H1 (cell line): Measurements from ENCODE around the gene TSPAN32. TPM values are rescaled to one million over a fixed set of nuclear protein-coding genes. Genes with fewer than 3 reads are reported as not detected.

Experiments
- CTCF ChIA-PET: fragments of 300-600 bp; sonication (Branson Sonifier 250); formaldehyde crosslinking; loops from one replicate; lab custom pipeline; 2021; ENCODE audit not compliant: partially characterized antibody; lab: Charles Lee
- POLR2A ChIA-PET: fragments of 300-600 bp; sonication (Branson Sonifier 250); formaldehyde crosslinking; loops from one replicate; lab custom pipeline; 2021; ENCODE audit warnings: inconsistent platforms; ENCODE audit not compliant: partially characterized antibody; lab: Charles Lee
- DNase-seq, 2 experiments: peaks; one replicate each; pipeline versions ENCODE4 v3.0.0 to v3.0.0-alpha.2; 2010 to 2022; ENCODE audit warnings: low spot score in 2 of 2, low read depth in 1 of 2, mixed read lengths in 1 of 2
- FAIRE-seq: peaks from 2 replicates; lab custom pipeline; 2011; peaks lifted over from hg19 to GRCh38; lab: Jason Lieb, UNC
- H2AFZ ChIP-seq: 2 replicates; pipeline ENCODE4 v1.8.1; 2012; ENCODE audit warnings: low read length, inconsistent platforms
- H2AK5ac ChIP-seq: 2 replicates; pipeline ENCODE4 v1.6.1; 2013; ENCODE audit warnings: low read depth, low read length
- H2BK120ac ChIP-seq: replicated peaks from 2 replicates; pipeline ENCODE3; 2013; ENCODE audit warnings: low read depth, low read length, inconsistent platforms
- H2BK12ac ChIP-seq: 2 replicates; pipeline ENCODE4 v1.6.1; 2013; ENCODE audit warnings: low read depth, low read length
- H2BK15ac ChIP-seq: 2 replicates; pipeline ENCODE4 v1.6.1; 2013; ENCODE audit warnings: low read length
- H2BK20ac ChIP-seq: 2 replicates; pipeline ENCODE4 v1.6.1; 2013; ENCODE audit warnings: low read length
- H2BK5ac ChIP-seq: 2 replicates; pipeline ENCODE4 v1.6.1; 2013; ENCODE audit warnings: low read depth, low read length
- H3K14ac ChIP-seq: 2 replicates; pipeline ENCODE4 v1.6.1; 2013; ENCODE audit warnings: inconsistent platforms; ENCODE audit not compliant: insufficient read length
- H3K18ac ChIP-seq: 2 replicates; pipeline ENCODE4 v1.6.1; 2013; ENCODE audit warnings: low read length; ENCODE audit errors: extremely low read depth
- H3K23ac ChIP-seq: 2 replicates; pipeline ENCODE4 v1.6.1; 2013; ENCODE audit warnings: inconsistent platforms; ENCODE audit not compliant: insufficient read length
- H3K23me2 ChIP-seq: 2 replicates; pipeline ENCODE4 v1.6.1; 2013; ENCODE audit warnings: low read depth, low read length
- H3K27ac ChIP-seq: 2 replicates; pipeline ENCODE4 v1.6.1; 2011; ENCODE audit warnings: low read depth, low read length, inconsistent platforms
- H3K27me3 ChIP-seq, 4 experiments: replicated peaks in 1 of 4; 1 replicate in 1 of 4; 2 replicates in 3 of 4; pipeline versions ENCODE4 v1.6.1 to v1.8.1; 2011 to 2013; ENCODE audit warnings: low read length in 3 of 4, mild to moderate bottlenecking in 3 of 4, inconsistent platforms in 2 of 4, mixed read lengths in 2 of 4, moderate library complexity in 1 of 4; ENCODE audit not compliant: control insufficient read depth in 3 of 4, insufficient read depth in 3 of 4; ENCODE audit errors: extremely low read depth in 1 of 4
- H3K36me3 ChIP-seq, 4 experiments: 2 replicates each; pipeline versions ENCODE4 v1.6.1 to v1.8.1; 2011 to 2013; ENCODE audit warnings: mild to moderate bottlenecking in 4 of 4, low read length in 3 of 4, moderate library complexity in 2 of 4, control low read depth in 1 of 4, inconsistent platforms in 1 of 4; ENCODE audit not compliant: insufficient read depth in 4 of 4, control insufficient read depth in 2 of 4
- H3K4ac ChIP-seq: replicated peaks from 2 replicates; pipeline ENCODE3; 2013; ENCODE audit warnings: low read length, low read depth, mixed read lengths, inconsistent platforms; ENCODE audit not compliant: insufficient read length
- H3K4me1 ChIP-seq, 4 experiments: replicated peaks in 1 of 4; 1 replicate in 1 of 4; 2 replicates in 3 of 4; pipeline versions ENCODE4 v1.6.1 to v1.8.1; 2011 to 2013; ENCODE audit warnings: low read length in 3 of 4, inconsistent platforms in 2 of 4, mixed read lengths in 1 of 4; ENCODE audit not compliant: insufficient read depth in 4 of 4, control insufficient read depth in 3 of 4
- H3K4me2 ChIP-seq, 2 experiments: 2 replicates each; pipeline versions ENCODE4 v1.6.1 to v1.8.1; 2011 to 2013; ENCODE audit warnings: low read depth in 2 of 2, low read length in 2 of 2, control low read depth in 1 of 2, inconsistent platforms in 1 of 2, mild to moderate bottlenecking in 1 of 2; ENCODE audit not compliant: insufficient read depth in 1 of 2
- H3K4me3 ChIP-seq, 4 experiments: fragments of 200-600, 300-600 bp in 1 of 4; sonication (generic), shearing (Covaris generic), sonication (Bioruptor Twin) in 1 of 4; 2 replicates each; pipeline versions ENCODE4 v1.5.1 to v1.8.1; 2011 to 2016; ENCODE audit warnings: low read length in 4 of 4, low read depth in 3 of 4, control low read depth in 2 of 4, inconsistent platforms in 2 of 4, mild to moderate bottlenecking in 2 of 4, mixed read lengths in 1 of 4, moderate library complexity in 1 of 4; ENCODE audit not compliant: insufficient read depth in 2 of 4; ENCODE audit errors: extremely low read depth in 1 of 4
- H3K56ac ChIP-seq: replicated peaks from 2 replicates; pipeline ENCODE3; 2013; ENCODE audit warnings: low read depth, mild to moderate bottlenecking, mixed read lengths, low read length, inconsistent platforms; ENCODE audit not compliant: insufficient read length
- H3K79me1 ChIP-seq: 2 replicates; pipeline ENCODE4 v1.6.1; 2013; ENCODE audit warnings: low read depth, low read length, control low read depth
- H3K79me2 ChIP-seq, 2 experiments: 2 replicates each; pipeline versions ENCODE4 v1.6.1 to v1.8.1; 2012 to 2013; ENCODE audit warnings: low read length in 2 of 2, mild to moderate bottlenecking in 2 of 2, inconsistent platforms in 1 of 2; ENCODE audit not compliant: insufficient read depth in 2 of 2, control insufficient read depth in 1 of 2
- H3K9ac ChIP-seq, 4 experiments: replicated peaks in 1 of 4; 1 replicate in 1 of 4; 2 replicates in 3 of 4; pipeline versions ENCODE4 v1.6.1 to v1.8.1; 2011 to 2013; ENCODE audit warnings: low read depth in 3 of 4, low read length in 3 of 4, control low read depth in 2 of 4, mild to moderate bottlenecking in 2 of 4, moderate library complexity in 2 of 4, inconsistent platforms in 1 of 4; ENCODE audit errors: extremely low read depth in 1 of 4
- H3K9me3 ChIP-seq, 2 experiments: 2 replicates each; pipeline versions ENCODE4 v1.6.1 to v1.8.1; 2012 to 2013; ENCODE audit warnings: mild to moderate bottlenecking in 2 of 2, moderate library complexity in 2 of 2, control low read depth in 1 of 2, inconsistent platforms in 1 of 2, low read depth in 1 of 2, low read length in 1 of 2, mixed read lengths in 1 of 2; ENCODE audit not compliant: insufficient read depth in 2 of 2
- H4K20me1 ChIP-seq, 2 experiments: replicated peaks in 1 of 2; 2 replicates each; pipeline versions ENCODE3 to v1.8.1; 2011 to 2013; ENCODE audit warnings: inconsistent platforms in 2 of 2, low read length in 2 of 2, mild to moderate bottlenecking in 1 of 2; ENCODE audit not compliant: insufficient read depth in 2 of 2, control insufficient read depth in 1 of 2
- H4K5ac ChIP-seq: 2 replicates; pipeline ENCODE4 v1.6.1; 2013; ENCODE audit warnings: low read length, low read depth, mixed read lengths, inconsistent platforms; ENCODE audit not compliant: insufficient read length
- H4K8ac ChIP-seq: 2 replicates; pipeline ENCODE4 v1.8.0; 2013; ENCODE audit warnings: mild to moderate bottlenecking, moderate library complexity, low read length, inconsistent platforms; ENCODE audit not compliant: insufficient read depth; ENCODE audit errors: extremely low read depth
- H4K91ac ChIP-seq: replicated peaks from 2 replicates; pipeline ENCODE3; 2013; ENCODE audit warnings: low read length, mixed read lengths, inconsistent platforms; ENCODE audit not compliant: insufficient read length
- CREB1 ChIP-seq: IDR thresholded peaks from 2 replicates; pipeline ENCODE4 v1.6.1; 2012; ENCODE audit warnings: inconsistent platforms
- EP300 ChIP-seq, 2 experiments: IDR thresholded peaks; 1 replicate in 1 of 2; 2 replicates in 1 of 2; pipeline ENCODE4 v1.6.1; 2011 to 2012; ENCODE audit warnings: low read depth in 2 of 2, low read length in 2 of 2, mild to moderate bottlenecking in 2 of 2, borderline replicate concordance in 1 of 2, inconsistent platforms in 1 of 2, moderate library complexity in 1 of 2
- EZH2 ChIP-seq: fragments of 200-600 bp; sonication (generic); IDR thresholded peaks from 2 replicates; pipeline ENCODE4 v1.7.1; 2012; ENCODE audit warnings: low read depth, mild to moderate bottlenecking, moderate library complexity, low read length, inconsistent platforms; ENCODE audit not compliant: severe bottlenecking
- FOSL1 ChIP-seq: IDR thresholded peaks from 2 replicates; pipeline ENCODE4 v1.6.1; 2011; ENCODE audit warnings: mild to moderate bottlenecking, low read depth, low read length, moderate library complexity; ENCODE audit not compliant: insufficient read depth
- JUN ChIP-seq: IDR thresholded peaks from 2 replicates; pipeline ENCODE4 v1.6.1; 2011; ENCODE audit warnings: low read depth, mild to moderate bottlenecking, improper control_type of control experiment, low read length
- JUND ChIP-seq: IDR thresholded peaks from 2 replicates; pipeline ENCODE4 v1.6.1; 2011; ENCODE audit warnings: mild to moderate bottlenecking, improper control_type of control experiment, low read length
- KDM4A ChIP-seq: IDR thresholded peaks from one replicate; pipeline ENCODE4 v1.7.1; 2012; ENCODE audit warnings: low read depth, mild to moderate bottlenecking, moderate library complexity, low read length, inconsistent platforms; ENCODE audit not compliant: severe bottlenecking
- RBBP5 ChIP-seq: IDR thresholded peaks from 2 replicates; pipeline ENCODE4 v1.7.1; 2012; ENCODE audit warnings: low read depth, mild to moderate bottlenecking, inconsistent platforms, low read length, moderate library complexity, borderline replicate concordance
- RFX5 ChIP-seq: IDR thresholded peaks from 2 replicates; pipeline ENCODE4 v1.6.1; 2011; ENCODE audit warnings: low read depth, low read length, improper control_type of control experiment, borderline replicate concordance
- TCF12 ChIP-seq: IDR thresholded peaks from 2 replicates; pipeline ENCODE4 v1.6.1; 2011; ENCODE audit warnings: low read depth, mild to moderate bottlenecking, low read length
- WGBS, 2 experiments: shearing (Covaris generic) in 1 of 2; methylation state at CpG; one replicate each; pipeline versions ENCODE4 v1.1.6 to v1.1.7; 2013 to 2015; ENCODE audit warnings: low lambda C conversion rate in 2 of 2, mixed read lengths in 2 of 2, inconsistent platforms in 1 of 2, low coverage in 1 of 2, missing lambda C conversion rate in 1 of 2; ENCODE audit not compliant: insufficient replicate concordance in 2 of 2, insufficient coverage in 1 of 2, insufficient read length in 1 of 2; ENCODE audit errors: extremely low coverage in 1 of 2, missing lambda C conversion rate in 1 of 2; 5-methylcytosine and 5-hydroxymethylcytosine counted together
- polyA plus RNA-seq, 7 experiments: library from polyadenylated mRNA; depleted of rRNA in 3 of 7; stranded (reverse) in 5 of 7; unstranded in 2 of 7; fragments of >200 nt in 5 of 7; fragments of 200-250 nt in 2 of 7; gene quantifications; 1 replicate in 5 of 7; 2 replicates in 1 of 7; 4 replicates in 1 of 7; pipeline versions ENCODE4 v1.2.1 to v1.2.3, GENCODE V29; 2011 to 2013; ENCODE audit warnings: missing spikeins in 2 of 7, mixed read lengths in 2 of 7
- total RNA-seq: library from RNA; stranded (reverse); fragmentation: NEBNext Ultra II Directional; extraction: Animal tissue kit (Norgen Biotek cat#: 25700); gene quantifications from 2 replicates; pipeline ENCODE4 v1.2.1, GENCODE V29; 2021
- TF ChIP-seq, protein P1 (sequence below): IDR thresholded peaks from 2 replicates; pipeline ENCODE4 v1.6.1; 2012; ENCODE audit warnings: inconsistent platforms

Gene TSPAN32
- total and polyA plus RNA-seq, 2 of the 8 experiments (the other 6 are each of a cell fraction or from before 2014, with no cell fraction given), result not detected

DNA sequence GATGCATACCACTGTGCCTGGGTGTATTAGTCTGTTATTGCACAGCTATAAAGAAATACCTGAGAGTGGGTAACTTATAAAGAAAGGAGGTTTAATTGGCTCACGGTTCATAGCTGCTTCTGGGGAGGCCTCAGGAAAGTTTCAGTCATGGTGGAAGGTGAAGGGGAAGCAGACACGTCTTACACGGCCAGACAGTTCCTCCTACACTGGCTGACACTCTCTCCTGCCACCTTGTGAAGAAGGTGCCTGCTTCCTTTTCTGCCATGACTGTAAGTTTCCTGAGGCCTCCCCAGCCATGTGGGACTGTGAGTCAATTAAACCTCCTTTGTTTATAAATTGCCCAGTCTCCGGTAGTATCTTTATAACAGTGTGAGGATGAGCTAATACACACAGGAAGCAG lies 41.7 kb downstream of the TSPAN32 start:
- no peak overlapping the region for H2AK5ac ChIP-seq
- WGBS, 2 experiments, result 81% methylated on average over 4 of the region's 4 CpGs; no CpG with 5 or more reads in 1 of the 2 experiments
- H2BK5ac ChIP-seq, result no peak overlapping the region
- H3K14ac ChIP-seq, result no peak overlapping the region
- peaks cover 0 to 2% (median 0%) of the 10 kb centered on the region in 4 experiments; a peak in 3 of 7 replicates for H3K4me1 ChIP-seq
- no peak overlapping the region for H3K4me3 ChIP-seq
- no peak overlapping the region for H3K27ac ChIP-seq
- ChIA-PET CTCF (interaction anchor here (1.5 to 1.8 kb wide), 3 partner anchors 14 to 76 kb away, joined by 3 to 5 read pairs (median 3); no protein-coding TSS in a partner anchor), POLR2A (interaction anchor here (1.0 to 1.8 kb wide), 3 partner anchors 34 to 57 kb away, joined by 3 to 7 read pairs (median 5); partner anchors contain the start of gene TSSC4)
- H4K20me1 ChIP-seq, result no peaks in the 10 kb centered on the region
- H2BK15ac ChIP-seq, result no peak overlapping the region
- H3K9ac ChIP-seq, result no peak overlapping the region
- H3K9me3 ChIP-seq, result peaks cover 0 to 16% of the 10 kb centered on the region in 2 experiments; a peak in 2 of 4 replicates
- TF ChIP-seq RFX5 (no peak), JUN (no peak), JUND (no peak), TCF12 (no peak), FOSL1 (no peak), KDM4A (no peak), EZH2 (no peak), EP300 (IDR thresholded peaks at IDR 0.05; ENCODE audit: borderline replicate concordance in 1 of 2, low read depth in 2 of 2, low read length in 2 of 2) (no peak), RBBP5 (no peak), CREB1 (no peak)
- TF ChIP-seq, protein P1, sequence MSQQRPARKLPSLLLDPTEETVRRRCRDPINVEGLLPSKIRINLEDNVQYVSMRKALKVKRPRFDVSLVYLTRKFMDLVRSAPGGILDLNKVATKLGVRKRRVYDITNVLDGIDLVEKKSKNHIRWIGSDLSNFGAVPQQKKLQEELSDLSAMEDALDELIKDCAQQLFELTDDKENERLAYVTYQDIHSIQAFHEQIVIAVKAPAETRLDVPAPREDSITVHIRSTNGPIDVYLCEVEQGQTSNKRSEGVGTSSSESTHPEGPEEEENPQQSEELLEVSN, result no peak
- H3K4ac ChIP-seq, result no peak overlapping the region
- H3K79me1 ChIP-seq, result no peaks in the 10 kb centered on the region; the same call in 1 of the 2 replicates
- no peak overlapping the region for H3K4me2 ChIP-seq
- no peak overlapping the region for H4K91ac ChIP-seq
- no peak overlapping the region for H3K23ac ChIP-seq
- no peak overlapping the region for H2BK20ac ChIP-seq
- H3K36me3 ChIP-seq, result no peaks in the 10 kb centered on the region
- DNase-seq (no peak), FAIRE-seq (no peak)
- no peaks in the 10 kb centered on the region for H3K23me2 ChIP-seq
- no peak overlapping the region for H4K8ac ChIP-seq
- H2BK12ac ChIP-seq, result no peak overlapping the region
- no peak overlapping the region for H3K56ac ChIP-seq
- H4K5ac ChIP-seq, result no peak overlapping the region
- H3K27me3 ChIP-seq, result no peaks in the 10 kb centered on the region
- no peaks in the 10 kb centered on the region for H3K79me2 ChIP-seq
- no peak overlapping the region for H2AFZ ChIP-seq
- H2BK120ac ChIP-seq, result no peak overlapping the region
- no peak overlapping the region for H3K18ac ChIP-seq
